HAP-1 (cell line): ENCODE data around the gene IKZF4.
A peak's percentile ranks its signal among the peaks of the same experiment; 100 is the strongest.
"Not testable (repeated sequence)": the region's sequence is repeated elsewhere in the genome, so short reads cannot be mapped to it uniquely, and the experiment has no call there.

Experiments used
- DNase-seq, 2 experiments: peaks; one replicate each; pipeline ENCODE4 v3.0.0-alpha.2; 2016 to 2020; ENCODE audit warnings: low spot score in 2 of 2
- H3K27me3 ChIP-seq: fragments of 250-450 bp; sonication (Bioruptor Pico); 2 replicates; pipeline ENCODE4 v1.5.1; 2020; ENCODE audit warnings: low read depth, mild to moderate bottlenecking, moderate library complexity
- H3K36me3 ChIP-seq: fragments of 250-450 bp; sonication (Bioruptor Pico); replicated peaks from 2 replicates; pipeline ENCODE4 v1.5.1; 2020; ENCODE audit warnings: mild to moderate bottlenecking
- H3K4me1 ChIP-seq: fragments of 250-450 bp; sonication (Bioruptor Pico); 2 replicates; pipeline ENCODE4 v1.5.1; 2020; ENCODE audit warnings: mild to moderate bottlenecking
- H3K4me3 ChIP-seq: fragments of 250-450 bp; sonication (Bioruptor Pico); 2 replicates; pipeline ENCODE4 v1.5.1; 2020; ENCODE audit warnings: mild to moderate bottlenecking, moderate library complexity
- H3K9me3 ChIP-seq: fragments of 250-450 bp; sonication (Bioruptor Pico); 2 replicates; pipeline ENCODE4 v1.5.1; 2020; ENCODE audit warnings: mild to moderate bottlenecking, moderate library complexity
- in situ Hi-C: fragments of 300-500 bp; cut with MboI; formaldehyde crosslinking; loops from 3 replicates; pipeline ENCODE4 v1.14.3; 2020; ENCODE audit warnings: low sequenced_read_pairs, inconsistent platforms, mixed read lengths

The IKZF4 gene

GRCh38 chr12:56038022-56038655 lies 17.3 kb downstream of the IKZF4 start:
- no peaks in the 10 kb centered on the region for H3K9me3 ChIP-seq
- in situ Hi-C loops: no loop called here
- no peaks in the 10 kb centered on the region for H3K27me3 ChIP-seq
- peaks cover 13% of the 10 kb centered on the region for H3K4me1 ChIP-seq
- no peak overlapping the region for H3K4me3 ChIP-seq
- H3K36me3 ChIP-seq: peaks cover 13% of the 10 kb centered on the region
- no peak for DNase-seq

DNA sequence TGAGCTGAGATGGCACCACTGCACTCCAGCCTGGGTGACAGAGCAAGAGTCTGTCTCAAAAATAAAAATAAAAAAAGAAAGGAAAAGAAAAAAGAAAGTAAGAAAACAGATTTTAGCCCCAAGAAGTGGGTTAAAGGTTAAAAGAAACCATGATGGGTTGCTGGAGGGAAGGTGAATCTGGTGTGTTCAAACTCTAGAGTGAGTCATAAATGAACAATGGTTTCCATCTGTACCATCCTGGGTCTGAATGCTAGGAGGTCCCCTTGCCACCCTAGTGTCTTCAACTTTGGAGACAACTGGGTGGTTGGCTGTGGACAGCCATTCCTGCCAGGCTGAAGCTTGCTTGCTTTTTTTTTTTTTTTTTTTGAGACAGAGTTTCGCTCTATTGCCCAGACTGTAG lies 19.3 kb downstream of the IKZF4 start:
- in situ Hi-C loops: loop anchor here (10.0 kb wide), 1 partner anchor 65 kb away; the partner anchor contains the start of gene PA2G4

DNA sequence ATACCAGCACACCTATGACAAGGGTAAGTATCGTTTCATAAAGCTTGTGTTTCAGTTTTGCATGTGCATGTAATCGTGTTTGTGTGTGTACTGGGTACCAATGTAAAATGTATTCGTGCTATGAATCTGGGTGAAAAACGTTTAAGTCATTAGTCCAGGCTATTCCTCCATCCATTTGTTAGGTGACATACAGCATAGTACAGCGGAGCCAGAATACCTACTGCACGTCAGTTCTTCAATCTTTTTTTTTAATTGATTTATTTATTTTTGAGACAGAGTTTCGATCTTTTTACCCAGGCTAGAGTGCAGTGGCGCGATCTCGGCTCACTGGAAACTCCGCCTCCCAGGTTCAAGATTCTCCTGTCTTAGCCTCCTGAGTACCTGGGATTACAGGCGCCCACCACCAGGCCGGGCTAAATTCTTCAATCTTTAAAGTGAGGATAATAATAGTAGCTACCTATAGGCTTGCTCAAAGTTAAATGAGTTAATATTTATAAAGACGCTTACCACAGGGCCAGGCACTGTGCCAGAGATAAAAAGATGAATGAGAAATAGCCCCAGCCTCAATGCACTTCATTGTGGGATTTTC lies 20.2 kb downstream of the IKZF4 start:
- DNase-seq: peak in 1 of 2 experiments; percentile 45
- Histone ChIP-seq H3K4me3 (peak overlapping the region; percentile 25), H3K36me3 (peaks cover 30% of the 10 kb centered on the region), H3K9me3 (no peaks in the 10 kb centered on the region), H3K4me1 (peaks cover 16% of the 10 kb centered on the region), H3K27me3 (no peaks in the 10 kb centered on the region)
- in situ Hi-C loops: loop anchor here (10.0 kb wide), 1 partner anchor 64 kb away; the partner anchor contains the start of gene PA2G4

More for the DNA sequence above, 19.3 kb downstream of the IKZF4 start:
- H3K4me1 ChIP-seq: peaks cover 14% of the 10 kb centered on the region
- no peaks in the 10 kb centered on the region for H3K9me3 ChIP-seq
- H3K36me3 ChIP-seq: peaks cover 30% of the 10 kb centered on the region
- no peak for DNase-seq
- no peak overlapping the region for H3K4me3 ChIP-seq
- H3K27me3 ChIP-seq: no peaks in the 10 kb centered on the region

- peaks cover 30% of the 10 kb centered on the region for H3K36me3 ChIP-seq
- H3K27me3 ChIP-seq: no peaks in the 10 kb centered on the region
- no peaks in the 10 kb centered on the region for H3K9me3 ChIP-seq
- in situ Hi-C loops: loop anchor here (10.0 kb wide), 1 partner anchor 63 kb away; the partner anchor contains the start of gene PA2G4
- peak within 1 kb of the TSS; percentile 95 for H3K4me3 ChIP-seq
- DNase-seq: peak; percentile 97 to 99
- H3K4me1 ChIP-seq: peaks cover 24% of the 10 kb centered on the region
These were observed 20.9 kb downstream of the IKZF4 start, which contains the start of gene RPS26 for GRCh38 chr12:56041552-56042429. TSS of gene RPS26 (plus strand) at chr12:56041918. CDS start at chr12:56042167, 249 bp downstream.

DNA sequence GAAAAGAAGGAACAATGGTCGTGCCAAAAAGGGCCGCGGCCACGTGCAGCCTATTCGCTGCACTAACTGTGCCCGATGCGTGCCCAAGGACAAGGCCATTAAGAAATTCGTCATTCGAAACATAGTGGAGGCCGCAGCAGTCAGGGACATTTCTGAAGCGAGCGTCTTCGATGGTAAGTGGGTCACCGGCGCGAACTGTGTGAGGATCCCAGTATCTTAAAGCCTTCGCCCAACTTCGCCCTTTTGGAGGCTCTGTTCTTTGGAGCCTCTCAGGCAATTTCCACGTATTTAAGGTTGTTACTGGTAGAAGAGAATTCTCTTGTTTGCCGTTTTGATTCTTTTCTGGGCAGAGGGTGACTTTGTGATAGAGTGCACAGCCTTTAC lies 21.6 kb downstream of the IKZF4 start:
- in situ Hi-C loops: loop anchor here (10.0 kb wide), 1 partner anchor 62 kb away; the partner anchor contains the start of gene PA2G4
- not testable (repeated sequence) for H3K9me3 ChIP-seq, DNase-seq, H3K27me3 ChIP-seq
- peaks cover 30% of the 10 kb centered on the region for H3K36me3 ChIP-seq
- peaks cover 24% of the 10 kb centered on the region for H3K4me1 ChIP-seq
- peak overlapping the region; percentile 95 for H3K4me3 ChIP-seq

- Histone ChIP-seq H3K9me3 (no peaks in the 10 kb centered on the region), H3K27me3 (no peaks in the 10 kb centered on the region), H3K4me1 (peaks cover 24% of the 10 kb centered on the region), H3K36me3 (peaks cover 30% of the 10 kb centered on the region), H3K4me3 (peak overlapping the region; percentile 95)
- DNase-seq: no peak
- in situ Hi-C loops: loop anchor here (10.0 kb wide), 1 partner anchor 62 kb away; the partner anchor contains the start of gene PA2G4
These were observed 22.0 kb downstream of the IKZF4 start for GRCh38 chr12:56042843-56043242.

DNA sequence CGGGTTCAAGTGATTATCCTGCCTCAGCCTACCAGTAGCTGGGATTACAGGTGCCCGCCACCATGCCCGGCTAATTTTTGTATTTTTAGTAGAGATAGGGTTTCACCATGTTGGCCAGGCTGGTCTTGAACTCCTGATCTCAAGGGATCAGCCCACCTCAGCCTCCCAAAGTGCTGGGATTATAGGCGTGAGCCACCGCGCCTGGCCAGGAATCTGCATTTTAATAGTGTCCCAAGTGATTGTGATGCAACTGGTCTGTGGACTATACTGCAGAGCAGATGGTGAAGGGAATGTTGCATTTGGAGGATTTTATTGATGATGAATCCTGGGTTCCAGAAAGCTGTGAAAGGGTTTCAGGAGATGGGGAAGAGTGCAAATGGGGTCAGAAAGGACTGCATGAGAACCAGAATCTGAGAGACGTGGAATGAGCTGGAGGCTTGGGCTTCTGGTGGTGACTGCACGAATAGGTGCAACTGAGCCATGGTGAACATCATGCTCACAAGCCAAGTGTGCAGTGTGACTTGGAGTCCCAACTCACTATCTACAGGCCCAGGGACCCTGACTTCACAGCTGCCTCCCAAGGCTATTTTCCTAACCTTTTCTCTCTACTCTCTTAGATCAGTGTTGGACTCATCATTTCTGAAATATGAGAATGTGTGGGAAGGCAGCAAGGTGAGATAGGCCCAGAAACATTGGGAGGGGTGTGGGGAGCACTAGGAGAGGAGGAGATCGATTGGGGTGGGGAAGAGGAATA lies 25.4 kb downstream of the IKZF4 start:
- H3K27me3 ChIP-seq: no peaks in the 10 kb centered on the region
- peaks cover 19% of the 10 kb centered on the region for H3K4me1 ChIP-seq
- in situ Hi-C loops: loop anchor here (10.0 kb wide), 1 partner anchor 59 kb away; the partner anchor contains the start of gene PA2G4
- H3K9me3 ChIP-seq: no peaks in the 10 kb centered on the region
- H3K4me3 ChIP-seq: no peak overlapping the region
- peaks cover 30% of the 10 kb centered on the region for H3K36me3 ChIP-seq
- peak; percentile 10 to 47 for DNase-seq

GRCh38 chr12:56053407-56053893 lies 32.6 kb downstream of the IKZF4 start:
- no peaks in the 10 kb centered on the region for H3K4me1 ChIP-seq
- in situ Hi-C loops: no loop called here
- H3K27me3 ChIP-seq: no peaks in the 10 kb centered on the region
- H3K9me3 ChIP-seq: no peaks in the 10 kb centered on the region
- no peak for DNase-seq
- H3K4me3 ChIP-seq: no peak overlapping the region
- no peaks in the 10 kb centered on the region for H3K36me3 ChIP-seq

GRCh38 chr12:56059964-56060363 lies 39.1 kb downstream of the IKZF4 start:
- H3K4me3 ChIP-seq, H3K36me3 ChIP-seq, H3K4me1 ChIP-seq, H3K9me3 ChIP-seq, DNase-seq, in situ Hi-C loops, H3K27me3 ChIP-seq: not testable (repeated sequence)

GRCh38 chr12:56061982-56062381 lies 41.1 kb downstream of the IKZF4 start:
- Histone ChIP-seq H3K4me1 (no peaks in the 10 kb centered on the region), H3K9me3 (no peaks in the 10 kb centered on the region), H3K4me3 (no peak overlapping the region), H3K27me3 (no peaks in the 10 kb centered on the region), H3K36me3 (no peaks in the 10 kb centered on the region)
- in situ Hi-C loops: no loop called here
- no peak for DNase-seq

DNA sequence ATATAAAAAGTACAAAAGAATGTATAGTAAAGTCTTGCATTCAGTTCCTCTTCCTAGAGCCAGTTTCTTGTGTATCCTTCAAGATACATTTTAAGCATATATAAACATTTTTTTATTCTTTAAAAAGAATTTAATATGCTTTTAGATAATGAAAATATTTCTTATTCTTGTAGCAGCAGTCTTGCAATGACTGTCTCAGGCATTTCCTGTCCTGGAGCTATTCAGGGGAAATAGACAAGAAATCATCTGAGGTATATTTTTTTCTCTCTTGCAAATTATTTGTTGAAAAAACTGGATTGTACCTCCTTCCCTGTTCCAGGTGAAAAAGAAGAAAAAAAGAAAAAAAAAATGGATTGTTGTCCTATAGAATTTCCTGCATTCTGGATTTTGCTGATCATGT lies 42.2 kb downstream of the IKZF4 start:
- H3K9me3 ChIP-seq: no peaks in the 10 kb centered on the region
- no peaks in the 10 kb centered on the region for H3K27me3 ChIP-seq
- H3K4me3 ChIP-seq: no peak overlapping the region
- H3K4me1 ChIP-seq: no peaks in the 10 kb centered on the region
- no peaks in the 10 kb centered on the region for H3K36me3 ChIP-seq
- DNase-seq: no peak
- in situ Hi-C loops: no loop called here

DNA sequence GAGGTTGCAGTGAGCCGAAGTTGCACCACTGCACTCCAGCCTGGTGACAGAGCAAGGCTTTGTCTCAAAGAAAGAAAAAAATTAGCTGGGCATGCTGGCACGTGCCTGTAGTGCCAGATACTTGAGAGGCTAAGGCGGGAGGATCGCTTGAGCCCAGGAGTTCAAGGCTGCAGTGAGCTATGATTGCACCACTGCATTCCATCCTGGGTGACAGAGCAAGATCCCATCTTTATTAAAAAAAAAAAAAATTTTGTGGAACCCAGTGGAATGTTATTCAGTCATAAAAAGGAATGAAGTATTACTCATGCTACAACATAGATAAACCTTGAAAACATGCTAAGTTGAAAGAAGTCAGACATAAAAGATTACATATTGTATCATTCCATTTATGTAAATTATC lies 50.8 kb downstream of the IKZF4 start:
- Histone ChIP-seq H3K36me3 (no peaks in the 10 kb centered on the region), H3K4me3 (no peak overlapping the region), H3K9me3 (no peaks in the 10 kb centered on the region), H3K27me3 (no peaks in the 10 kb centered on the region), H3K4me1 (no peaks in the 10 kb centered on the region)
- DNase-seq: no peak
- in situ Hi-C loops: no loop called here

GRCh38 chr12:56074396-56074795 lies 53.6 kb downstream of the IKZF4 start:
- H3K4me1 ChIP-seq: peaks cover 7% of the 10 kb centered on the region
- in situ Hi-C loops: no loop called here
- no peaks in the 10 kb centered on the region for H3K36me3 ChIP-seq
- no peak overlapping the region for H3K4me3 ChIP-seq
- no peak for DNase-seq
- H3K9me3 ChIP-seq: no peaks in the 10 kb centered on the region
- H3K27me3 ChIP-seq: no peaks in the 10 kb centered on the region
